Smooth muscle cell of the brain vasculature (primary cell): ENCODE results near the gene DSCAML1.

Experiments used
- DNase-seq: peaks from one replicate; pipeline ENCODE4 v3.0.0-alpha.2; 2012; ENCODE audit warnings: low read depth, low spot score

Gene DSCAML1

GRCh38 chr11:117614728-117615127 lies 182.3 kb downstream of the DSCAML1 start:
- DNase-seq, result no peak

DNA sequence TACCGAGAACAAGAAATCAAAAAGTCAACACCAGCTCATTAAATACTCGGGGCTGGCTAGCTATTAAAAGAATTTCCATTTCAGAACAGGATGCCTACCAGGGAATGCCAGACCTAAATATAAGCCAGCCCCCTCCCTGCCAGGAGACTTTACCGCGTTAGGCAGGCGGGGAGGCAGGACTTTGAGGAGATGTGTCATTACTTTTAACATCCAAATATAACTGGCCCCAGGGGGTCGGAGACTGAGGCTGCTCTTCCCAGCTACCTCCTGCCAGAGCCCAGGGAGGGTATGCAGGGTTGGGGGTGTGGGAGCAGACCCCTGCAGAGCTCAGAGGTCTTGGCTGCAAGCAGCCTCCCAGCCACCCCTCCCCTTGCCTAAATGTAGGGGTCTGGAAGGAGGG lies 183.5 kb downstream of the DSCAML1 start:
- no peak for DNase-seq

DNA sequence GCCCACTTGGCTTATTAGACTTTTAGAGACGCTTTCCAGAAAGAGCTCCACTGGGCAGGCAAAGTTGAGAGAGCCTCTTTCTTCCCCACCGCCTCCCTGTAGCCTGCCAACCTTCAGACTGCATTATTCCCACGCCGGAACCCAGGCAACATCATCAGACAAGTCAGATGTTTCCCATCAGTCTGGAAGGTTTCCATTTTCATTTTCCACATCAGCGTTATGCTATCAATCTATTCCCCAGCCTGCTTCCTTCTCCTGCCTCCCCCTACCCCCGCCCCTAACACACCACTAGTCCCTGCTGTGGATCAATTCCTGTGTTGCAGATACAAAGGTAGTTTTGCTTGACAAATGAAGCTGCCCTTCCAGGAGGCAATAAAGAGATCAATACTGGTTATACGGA lies 184.8 kb downstream of the DSCAML1 start:
- DNase-seq, result no peak

DNA sequence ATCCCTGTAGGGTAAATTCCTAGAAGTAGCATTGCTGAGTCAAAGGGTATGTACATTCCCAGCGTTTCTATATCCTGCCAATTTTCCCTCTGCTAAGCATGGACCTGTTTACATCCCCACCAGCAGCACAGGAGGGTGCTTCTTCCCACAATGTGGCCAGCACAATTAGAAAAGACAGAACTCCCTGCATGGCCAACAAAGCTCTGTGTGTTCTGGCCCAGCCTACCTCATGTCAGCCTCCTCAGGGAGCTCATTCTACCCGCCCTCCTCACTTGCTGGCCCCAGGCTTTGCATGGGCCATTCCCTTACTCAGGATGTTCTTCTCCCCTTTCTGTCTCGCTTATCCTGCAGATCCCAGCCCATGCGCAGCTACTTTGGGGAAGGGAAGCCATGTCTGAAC lies 186.1 kb downstream of the DSCAML1 start:
- no peak for DNase-seq

- DNase-seq, result no peak
These were observed 187.0 kb downstream of the DSCAML1 start for GRCh38 chr11:117610045-117610444.

- no peak for DNase-seq
These were observed 189.6 kb downstream of the DSCAML1 start for GRCh38 chr11:117607449-117607848.

DNA sequence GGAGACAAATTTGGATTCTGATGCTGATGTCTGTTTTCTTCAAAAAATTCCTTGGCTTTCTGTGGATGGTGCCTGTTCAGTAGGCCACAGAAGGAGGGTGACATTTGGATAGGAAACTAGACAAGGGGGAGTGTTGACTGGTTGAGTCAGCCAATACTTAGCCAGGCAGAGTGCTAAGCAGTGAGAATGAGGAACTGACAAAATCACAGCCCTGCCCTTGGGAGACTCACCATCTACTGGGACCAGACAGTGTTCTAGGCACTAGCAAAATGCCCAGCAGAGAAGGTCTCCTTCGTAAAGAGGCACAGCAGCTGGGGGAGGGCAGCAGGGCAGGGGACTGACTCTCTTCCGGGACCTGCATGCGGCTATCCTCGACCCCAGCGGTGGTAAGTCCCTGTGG lies 190.2 kb downstream of the DSCAML1 start:
- no peak for DNase-seq

GRCh38 chr11:117606211-117606610 lies 190.8 kb downstream of the DSCAML1 start:
- DNase-seq, result no peak

- DNase-seq, result no peak
These were observed 191.7 kb downstream of the DSCAML1 start for GRCh38 chr11:117605331-117605730.

DNA sequence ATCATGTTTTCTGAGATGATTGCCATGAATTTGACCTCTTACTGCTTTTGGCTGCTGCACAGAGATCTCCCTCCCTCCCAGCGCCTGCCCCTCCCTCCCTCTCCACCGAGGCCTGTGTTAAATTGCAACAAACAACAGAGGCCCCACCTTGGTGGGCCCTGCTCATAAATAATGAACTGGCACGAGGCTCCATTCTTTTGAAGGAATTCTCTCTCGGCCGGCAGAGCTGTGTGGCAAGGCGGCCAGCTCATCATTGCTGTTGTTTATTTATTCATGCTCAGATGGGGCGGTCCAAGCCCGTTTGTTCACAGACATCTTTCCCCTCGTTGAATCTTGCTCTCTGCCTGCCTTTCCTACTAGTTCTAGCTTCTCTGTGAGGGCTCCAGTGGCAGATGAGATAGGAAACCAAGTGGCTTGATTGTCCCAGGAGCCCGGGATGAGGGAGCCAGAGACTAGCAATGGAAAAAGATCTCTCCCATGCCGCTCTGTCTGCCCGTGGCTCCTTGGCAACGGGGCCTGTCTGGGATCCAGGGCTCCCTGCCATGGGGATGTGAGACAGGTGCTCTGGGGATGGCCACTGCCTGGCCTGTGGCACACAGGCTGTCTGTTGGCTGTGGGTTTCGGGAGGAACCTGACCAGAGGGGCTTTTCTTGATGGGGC lies 192.6 kb downstream of the DSCAML1 start:
- no peak for DNase-seq

DNA sequence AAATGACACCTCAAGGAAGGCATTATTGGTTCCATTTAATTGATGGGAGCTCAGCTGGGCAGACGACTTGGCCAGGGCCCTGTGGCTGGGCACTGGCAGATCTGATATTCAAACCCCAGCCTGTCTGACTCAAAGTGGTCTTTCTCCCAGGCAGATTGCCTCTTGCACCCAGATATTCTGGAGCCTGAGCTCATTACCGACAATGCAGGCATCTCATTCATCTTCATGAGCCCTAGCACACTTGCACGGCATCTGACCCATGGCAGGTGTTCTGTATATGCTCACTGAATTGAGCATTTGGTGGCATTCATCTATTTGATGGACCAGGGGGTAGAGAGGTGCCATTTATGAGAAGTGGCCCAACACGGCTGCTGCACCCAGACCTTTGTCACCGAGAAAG lies 193.1 kb downstream of the DSCAML1 start:
- no peak for DNase-seq

DNA sequence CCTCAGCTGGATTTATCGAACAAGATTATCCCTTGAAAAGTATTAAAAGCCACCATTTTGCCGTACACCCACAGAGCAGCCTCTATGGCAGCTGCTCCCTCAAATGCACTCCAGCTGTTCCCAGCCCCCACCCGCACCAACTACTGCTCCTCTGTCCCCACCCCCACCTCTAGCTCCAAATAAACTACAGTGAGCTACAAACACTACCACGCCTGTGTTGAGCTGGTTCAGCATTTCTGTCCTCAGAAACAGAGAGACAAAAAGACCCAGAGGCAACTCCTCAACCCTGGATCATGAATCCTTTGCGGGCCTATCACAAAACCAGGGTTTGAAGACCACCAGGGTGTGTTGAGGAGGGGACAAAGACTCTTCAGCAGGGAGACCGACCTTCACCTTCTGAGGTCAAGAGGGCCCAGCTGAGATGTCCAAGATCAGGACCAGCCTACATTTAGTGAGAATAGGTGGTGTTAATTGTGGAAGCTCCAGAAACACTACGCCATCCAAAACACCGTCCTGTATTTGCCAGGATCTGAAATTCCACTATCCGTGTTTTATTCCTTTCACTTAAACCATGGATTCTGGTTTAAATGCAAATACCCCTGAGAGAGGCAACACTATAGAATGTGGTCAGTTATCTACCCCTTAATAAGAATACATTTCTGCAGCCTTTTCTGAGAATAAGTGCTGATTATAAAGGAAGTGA lies 195.9 kb downstream of the DSCAML1 start:
- DNase-seq, result no peak

DNA sequence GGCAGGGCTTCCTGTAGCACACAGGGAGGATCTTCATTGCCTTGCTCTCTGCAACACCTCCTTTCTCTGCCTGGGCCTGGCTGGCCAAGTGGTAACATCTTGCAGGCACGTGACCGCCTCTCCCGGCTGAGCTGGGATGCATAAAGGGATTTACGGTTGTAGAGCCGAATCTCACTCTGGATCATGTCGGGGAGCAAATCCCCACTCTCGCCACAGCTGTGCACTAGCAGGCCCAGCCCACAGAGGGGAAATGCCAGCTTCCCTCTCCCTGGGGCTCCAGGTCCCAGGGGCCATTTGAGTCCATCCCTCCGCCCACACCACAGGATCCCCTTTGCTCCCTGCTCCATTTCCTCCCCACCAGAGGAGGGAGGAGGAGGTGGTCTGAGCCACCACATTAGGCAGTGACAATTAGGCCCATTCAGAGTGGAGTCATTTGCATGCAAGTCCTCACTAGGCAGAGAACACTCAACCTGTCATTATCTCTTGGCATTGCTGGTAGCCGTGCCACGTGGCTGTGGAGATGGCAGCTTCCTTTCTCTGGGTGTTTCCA lies 196.7 kb downstream of the DSCAML1 start:
- DNase-seq, result no peak

- DNase-seq, result no peak
These were observed 199.9 kb downstream of the DSCAML1 start for GRCh38 chr11:117597071-117597470.

DNA sequence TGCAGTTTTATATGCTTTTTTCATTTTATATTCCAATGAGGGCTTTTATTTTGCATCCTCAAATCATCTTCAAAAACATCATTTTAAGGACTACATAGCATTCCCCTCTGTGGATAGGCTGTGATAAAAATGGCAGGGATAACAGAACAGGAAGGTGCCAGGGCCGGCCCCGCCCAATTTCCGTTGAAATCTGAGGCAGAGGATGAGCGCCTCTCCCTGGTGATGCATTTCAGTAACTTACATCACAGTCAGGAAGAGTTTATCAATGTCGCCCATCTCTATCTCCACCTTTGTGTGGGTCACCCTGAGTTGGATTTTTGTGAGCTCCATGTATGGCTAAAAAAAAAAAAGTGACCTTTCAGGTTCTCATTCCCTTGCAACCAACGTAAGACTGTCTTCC lies 201.6 kb downstream of the DSCAML1 start:
- DNase-seq, result no peak

GRCh38 chr11:117594721-117595120 lies 202.3 kb downstream of the DSCAML1 start:
- DNase-seq, result no peak

DNA sequence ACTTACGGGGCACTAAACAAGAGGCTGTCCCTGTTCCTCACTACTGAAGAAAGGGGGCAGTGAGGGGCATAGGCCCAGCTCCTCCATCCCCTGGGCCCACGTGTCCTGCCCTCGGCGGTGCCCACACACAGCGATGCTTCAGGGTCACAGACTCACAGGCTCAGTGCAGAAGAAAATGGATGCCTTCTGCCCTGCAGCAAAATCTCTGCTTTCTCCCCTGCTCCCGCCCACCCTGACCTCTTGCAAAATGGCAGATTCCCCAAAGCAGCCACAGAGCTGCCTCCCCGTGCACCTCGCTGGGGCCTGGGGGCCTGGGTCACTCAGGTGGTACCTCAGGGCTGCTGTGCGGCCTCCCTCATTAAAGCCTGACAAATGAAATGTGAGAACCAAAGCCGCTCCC lies 204.0 kb downstream of the DSCAML1 start:
- DNase-seq, result no peak

DNA sequence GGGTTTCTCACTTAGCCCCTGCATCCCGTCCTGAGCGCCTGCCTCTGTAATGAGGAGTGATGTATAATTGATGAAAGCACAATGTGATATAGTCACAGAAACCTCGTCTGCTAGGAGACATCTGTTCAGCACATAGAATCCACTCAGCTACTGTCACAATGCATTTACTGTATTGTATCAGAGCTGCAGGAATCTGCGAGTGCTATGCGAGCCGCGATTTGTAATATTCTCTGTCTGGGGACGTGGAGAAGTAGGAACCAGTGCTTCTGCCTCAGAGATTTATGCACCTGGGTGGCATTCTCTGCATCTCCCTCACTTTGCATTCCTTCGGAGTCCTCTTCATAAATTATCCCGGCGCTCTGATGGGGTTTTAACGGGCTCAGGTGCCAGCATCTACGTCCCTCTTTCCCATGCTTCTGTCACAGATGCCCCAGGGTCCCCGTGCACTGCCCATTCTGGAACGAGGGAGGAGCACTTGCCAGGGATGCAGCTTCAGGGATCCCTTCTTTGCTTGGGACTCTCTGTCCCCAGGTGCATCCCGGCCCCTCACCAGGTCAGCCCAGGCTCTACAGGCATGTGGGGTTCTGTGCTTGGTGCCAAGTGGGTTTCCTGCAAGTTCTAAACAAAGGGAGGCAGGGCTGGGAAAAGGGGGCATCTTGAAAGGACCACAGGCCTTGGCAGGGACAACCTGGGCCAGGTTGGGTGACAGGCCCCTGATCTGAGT lies 205.5 kb downstream of the DSCAML1 start:
- no peak for DNase-seq

DNA sequence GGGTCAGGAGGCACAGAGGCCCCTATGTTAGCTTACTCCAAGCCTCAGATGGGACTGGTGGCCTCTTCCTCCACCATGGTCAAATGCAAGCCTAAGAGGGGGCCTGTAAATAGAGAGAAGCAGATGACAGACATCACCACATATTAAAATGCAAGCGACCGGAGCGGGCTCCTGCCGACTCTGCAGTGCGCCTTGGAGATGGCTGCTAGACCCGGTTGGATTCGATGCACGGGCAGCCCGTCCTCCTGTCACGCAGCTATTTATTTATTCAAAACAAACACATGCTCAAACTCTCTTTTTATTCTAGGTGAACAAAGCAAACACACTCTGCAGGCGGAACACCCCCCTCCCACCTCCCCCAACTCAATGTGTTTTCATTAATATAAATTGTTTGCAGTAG lies 208.0 kb downstream of the DSCAML1 start:
- no peak for DNase-seq

DNA sequence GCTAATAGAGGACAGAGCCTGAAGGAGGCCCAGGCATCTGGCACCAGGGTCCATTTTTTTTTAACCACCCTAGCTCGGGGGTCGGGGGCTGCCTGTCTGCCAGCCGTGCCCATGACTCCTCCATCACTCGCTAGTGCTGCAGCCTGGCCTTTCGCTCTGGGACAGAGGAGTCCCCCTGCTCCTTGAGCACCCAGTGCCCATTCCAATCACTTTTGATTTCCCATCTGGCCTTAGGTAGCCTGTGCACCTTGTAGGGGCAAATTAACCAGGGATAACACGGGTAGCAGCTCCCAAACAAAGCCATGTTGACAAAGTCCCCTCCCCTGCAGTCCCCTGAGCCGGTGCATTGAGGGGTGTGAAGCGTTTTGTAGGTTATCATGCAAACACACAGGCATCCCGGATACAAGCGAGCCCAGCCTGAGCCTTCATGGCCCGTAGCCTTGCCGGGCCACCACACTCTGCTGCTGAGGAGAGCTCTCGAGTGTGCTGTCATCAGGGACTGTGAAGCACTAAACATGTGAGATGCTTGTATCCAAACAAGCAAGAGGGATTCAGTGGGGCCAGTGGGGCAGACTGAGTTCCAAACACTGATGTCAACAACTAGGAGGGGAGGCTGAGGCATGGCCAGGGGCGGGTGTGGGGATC lies 208.7 kb downstream of the DSCAML1 start:
- DNase-seq, result no peak

- DNase-seq, result no peak
These were observed 209.6 kb downstream of the DSCAML1 start for GRCh38 chr11:117587416-117587815.

- no peak for DNase-seq
These were observed 210.6 kb downstream of the DSCAML1 start for GRCh38 chr11:117586392-117586791.
